T1000 (cell line): ENCODE data around the gene CAP2.
"Not testable (repeated sequence)": the region's sequence is repeated elsewhere in the genome, so short reads cannot be mapped to it uniquely, and the experiment has no call there.

Experiments used
- DNase-seq: peaks from one replicate; lab custom pipeline; 2025; ENCODE audit warnings: mixed read lengths; lab: John Stamatoyannopoulos, UW

Gene CAP2

DNA sequence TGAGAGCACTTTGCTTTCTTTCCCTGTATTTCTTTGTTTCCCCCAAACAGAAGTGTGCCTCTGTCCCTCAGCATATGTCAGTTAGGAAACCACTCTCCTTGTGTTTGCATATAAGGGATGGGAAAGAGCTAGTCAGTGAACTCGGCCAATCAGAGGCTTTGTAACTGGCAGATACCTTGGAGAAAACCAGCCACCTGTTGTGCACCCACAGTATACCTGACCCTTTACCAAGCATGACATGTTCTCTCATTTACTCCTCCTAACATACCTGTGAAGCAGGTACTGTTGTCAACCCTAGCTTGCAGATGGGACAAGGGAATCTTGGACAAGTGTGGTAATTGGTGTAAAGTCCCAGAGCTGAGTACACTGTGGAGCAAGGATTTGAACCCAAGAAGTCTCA is 110.6 kb downstream of the CAP2 start:
- DNase-seq = no peak

GRCh38 chr6:17505062-17505476 is 111.7 kb downstream of the CAP2 start:
- no peak for DNase-seq

DNA sequence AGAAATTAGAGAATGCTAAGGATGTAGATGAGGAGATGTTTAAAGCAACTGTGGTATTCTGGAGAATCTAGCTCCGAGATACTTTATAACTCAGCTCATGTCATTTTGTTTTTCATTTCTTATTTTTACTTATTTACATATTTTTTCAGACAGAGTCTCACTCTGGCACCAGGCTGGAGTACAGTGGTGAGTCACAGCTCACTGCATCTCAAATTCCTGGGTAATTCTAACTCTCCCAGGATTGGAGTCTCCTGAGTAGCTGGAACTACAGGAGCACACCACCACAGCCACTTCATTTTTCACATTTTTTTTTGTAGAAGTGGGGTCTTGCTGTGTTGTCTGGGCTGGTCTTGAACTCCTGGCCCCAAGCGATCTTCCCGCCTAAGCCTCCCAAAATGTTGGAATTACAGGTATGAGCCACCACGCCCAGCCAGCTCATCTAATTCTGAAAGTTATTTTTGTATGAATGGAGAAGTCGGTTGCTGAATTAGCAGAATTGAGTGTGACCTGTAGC is 112.4 kb downstream of the CAP2 start:
- no peak for DNase-seq

DNA sequence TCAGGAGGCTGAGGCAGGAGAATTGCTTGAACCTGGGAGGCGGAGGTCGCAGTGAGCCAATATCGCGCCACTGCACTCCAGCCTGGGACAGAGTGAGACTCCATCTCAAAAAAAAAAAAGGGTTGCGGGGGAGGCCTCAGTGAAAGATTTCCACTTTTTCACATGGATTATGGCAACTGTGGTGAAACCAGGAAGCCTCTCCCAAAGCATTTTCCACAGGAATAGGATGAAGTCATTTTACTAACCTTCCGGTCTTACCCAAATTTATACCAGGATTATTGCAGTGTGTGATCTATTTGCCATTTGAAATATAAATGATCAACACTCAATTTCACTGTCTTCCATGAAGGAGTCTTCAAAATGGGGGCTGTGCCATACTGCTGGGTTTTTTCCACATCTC is 113.1 kb downstream of the CAP2 start:
- no peak for DNase-seq

DNA sequence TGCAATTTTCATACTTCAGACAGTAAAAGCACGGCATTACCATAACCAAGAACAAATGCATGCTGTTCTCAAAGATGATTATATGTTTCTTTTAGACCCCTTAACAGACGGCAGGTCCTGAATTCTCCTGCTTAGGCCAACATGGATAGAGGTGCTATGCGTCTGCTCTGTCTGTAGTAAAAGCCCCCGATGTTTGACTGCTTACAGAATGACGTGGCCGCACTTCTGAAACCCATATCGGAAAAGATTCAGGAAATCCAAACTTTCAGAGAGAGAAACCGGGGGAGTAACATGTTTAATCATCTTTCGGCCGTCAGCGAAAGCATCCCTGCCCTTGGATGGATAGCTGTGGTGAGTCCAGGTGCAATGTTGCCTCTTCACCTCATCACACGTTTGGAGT is 113.6 kb downstream of the CAP2 start:
- no peak for DNase-seq

DNA sequence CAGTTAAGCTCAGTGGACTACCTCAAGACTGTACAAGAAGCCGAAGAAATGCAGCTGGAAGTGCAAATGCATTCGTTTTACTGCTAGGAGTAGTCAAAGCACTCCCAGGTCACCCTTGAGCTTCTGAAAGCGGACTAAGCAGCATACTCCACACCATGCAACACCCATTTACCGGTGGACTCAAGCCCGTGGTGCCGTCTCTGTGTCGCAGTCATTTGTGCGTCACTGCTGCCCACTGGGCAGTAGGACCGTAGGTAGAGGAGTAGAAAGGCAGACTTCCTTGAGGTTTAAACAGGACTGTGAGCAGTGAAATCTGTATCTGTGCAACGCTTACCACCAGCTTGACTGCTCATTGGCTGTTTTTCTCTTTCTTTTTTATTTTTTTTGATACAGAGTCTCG is 117.7 kb downstream of the CAP2 start:
- DNase-seq = no peak

- no peak for DNase-seq
These were observed 118.2 kb downstream of the CAP2 start for GRCh38 chr6:17511580-17511979.

- no peak for DNase-seq
These were observed 125.7 kb downstream of the CAP2 start for GRCh38 chr6:17519120-17519519.

DNA sequence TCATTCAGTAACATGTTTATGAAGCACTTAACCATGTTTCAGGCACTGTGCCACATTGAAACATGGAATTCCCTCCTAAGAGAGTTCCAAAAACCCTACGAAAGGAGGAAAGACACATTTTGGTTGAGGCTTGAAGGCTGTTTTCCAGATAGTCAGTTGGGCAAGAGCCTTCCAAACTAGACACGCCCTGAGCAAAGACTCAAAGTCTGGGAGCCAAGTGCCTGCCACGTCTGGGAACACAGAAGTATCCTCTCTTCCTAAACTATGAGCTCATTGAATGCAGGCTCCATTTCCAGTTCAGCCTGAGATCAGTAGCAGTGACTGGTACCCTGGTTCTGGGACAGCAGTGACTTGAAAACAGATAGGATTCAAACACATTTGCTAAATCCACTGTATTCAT is 132.2 kb downstream of the CAP2 start:
- no peak for DNase-seq

GRCh38 chr6:17527076-17527475 is 133.7 kb downstream of the CAP2 start:
- no peak for DNase-seq

DNA sequence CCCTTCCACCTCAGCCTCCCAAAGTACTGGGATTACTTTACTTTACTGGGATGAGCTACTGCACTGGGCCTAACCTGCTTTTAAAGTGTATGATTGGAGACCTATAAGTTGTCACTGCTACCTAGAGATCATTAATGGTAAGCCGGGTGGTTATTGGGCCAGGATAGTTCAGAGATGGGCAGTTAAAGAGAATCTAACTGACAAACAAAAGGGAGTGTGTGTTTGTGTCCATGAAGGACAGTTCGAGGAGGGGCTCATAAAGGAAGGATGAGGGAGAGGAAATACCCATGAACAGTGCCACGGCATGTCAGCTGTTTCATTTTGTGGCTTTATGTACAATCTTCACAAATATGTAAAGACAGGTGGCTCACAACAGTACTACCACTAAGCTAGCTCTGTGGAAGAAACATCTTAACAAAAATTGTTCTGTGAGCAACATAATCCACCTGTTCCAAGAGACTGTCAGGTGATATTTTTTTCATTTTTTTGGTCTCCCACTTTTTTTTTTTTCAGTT is 137.0 kb downstream of the CAP2 start:
- DNase-seq = no peak

GRCh38 chr6:17536586-17536985 is 143.2 kb downstream of the CAP2 start:
- DNase-seq = no peak

DNA sequence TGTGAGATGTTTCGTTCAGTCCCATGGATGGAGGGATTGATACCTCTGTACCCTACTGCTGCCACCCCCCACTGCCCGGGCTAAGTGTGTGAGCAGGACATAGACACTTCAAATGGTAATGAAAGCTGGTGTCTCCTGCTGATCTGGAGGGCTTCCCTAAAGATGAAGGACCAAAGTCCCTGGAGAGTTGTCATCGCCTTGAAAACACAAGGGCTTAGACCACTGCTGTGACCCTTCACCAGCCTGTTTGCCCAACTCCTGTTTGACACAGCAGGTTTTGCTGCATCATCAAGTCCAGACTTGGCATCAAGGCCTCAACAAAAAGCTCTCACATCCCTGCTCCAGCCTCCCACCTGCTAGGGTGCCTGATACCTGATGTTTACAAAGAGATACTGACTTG is 148.8 kb downstream of the CAP2 start:
- DNase-seq = no peak

- not testable (repeated sequence) for DNase-seq
These were observed 152.3 kb downstream of the CAP2 start for GRCh38 chr6:17545681-17546080.

GRCh38 chr6:17551383-17551958 is 158.1 kb downstream of the CAP2 start:
- no peak for DNase-seq

- no peak for DNase-seq
These were observed 159.5 kb downstream of the CAP2 start for GRCh38 chr6:17552861-17553260.

DNA sequence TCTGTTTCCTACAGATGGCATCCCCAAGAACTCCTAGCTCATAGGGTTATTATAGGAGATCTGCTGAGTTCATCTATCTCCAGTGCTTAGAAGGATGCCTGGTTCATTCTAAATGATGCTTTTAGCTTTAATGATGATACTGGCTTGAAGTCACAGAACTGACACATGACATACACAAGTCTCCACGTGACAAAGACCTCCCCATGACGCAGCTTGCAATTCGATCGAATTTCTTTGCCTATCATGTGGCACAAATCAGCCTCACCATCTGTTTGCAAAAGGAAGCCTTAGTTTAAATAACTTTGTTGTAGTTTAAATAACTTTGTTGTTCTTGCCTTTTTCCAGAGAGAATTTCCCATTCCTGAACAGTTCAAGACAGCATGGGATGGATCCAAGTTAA is 162.6 kb downstream of the CAP2 start:
- DNase-seq = no peak

DNA sequence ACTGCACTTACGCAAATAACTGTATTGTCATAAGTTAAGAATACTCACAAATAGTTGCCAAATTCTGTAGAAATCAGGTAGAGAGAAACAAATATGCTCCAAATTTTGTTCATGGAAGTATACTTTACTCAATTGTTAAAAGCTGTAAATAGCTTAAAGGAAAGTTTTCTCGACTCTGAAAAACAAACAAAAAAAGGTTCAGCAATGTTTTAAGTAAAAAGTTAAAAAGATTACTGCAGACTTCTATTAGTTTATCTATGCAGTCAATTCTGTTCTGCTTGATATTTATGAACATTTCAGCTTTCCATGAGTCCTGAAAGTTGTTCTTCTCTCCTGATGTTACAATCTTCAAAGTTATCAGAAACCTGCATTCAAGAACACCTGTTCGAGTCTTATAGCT is 169.2 kb downstream of the CAP2 start:
- DNase-seq = no peak

DNA sequence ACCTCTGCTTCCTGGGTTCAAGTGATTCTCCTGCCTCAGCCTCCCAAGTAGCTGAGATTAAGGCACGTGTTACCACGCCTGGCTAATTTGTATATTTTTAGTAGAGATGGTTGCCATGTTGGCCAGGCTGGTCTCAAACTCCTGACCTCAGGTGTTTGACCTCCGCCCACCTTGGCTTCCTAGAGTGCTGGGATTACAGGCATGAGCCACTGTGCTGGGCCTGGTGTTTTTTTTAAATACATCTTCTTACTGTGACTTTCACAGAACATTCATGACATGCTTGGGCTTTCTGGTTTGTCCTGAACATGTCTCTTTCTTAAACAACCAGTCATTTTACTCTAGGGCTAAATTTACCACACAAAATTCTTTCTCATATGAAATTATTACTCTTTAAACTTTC is 172.0 kb downstream of the CAP2 start:
- DNase-seq = no peak

GRCh38 chr6:17574866-17575560 is 181.6 kb downstream of the CAP2 start:
- DNase-seq = peak; percentile 15

DNA sequence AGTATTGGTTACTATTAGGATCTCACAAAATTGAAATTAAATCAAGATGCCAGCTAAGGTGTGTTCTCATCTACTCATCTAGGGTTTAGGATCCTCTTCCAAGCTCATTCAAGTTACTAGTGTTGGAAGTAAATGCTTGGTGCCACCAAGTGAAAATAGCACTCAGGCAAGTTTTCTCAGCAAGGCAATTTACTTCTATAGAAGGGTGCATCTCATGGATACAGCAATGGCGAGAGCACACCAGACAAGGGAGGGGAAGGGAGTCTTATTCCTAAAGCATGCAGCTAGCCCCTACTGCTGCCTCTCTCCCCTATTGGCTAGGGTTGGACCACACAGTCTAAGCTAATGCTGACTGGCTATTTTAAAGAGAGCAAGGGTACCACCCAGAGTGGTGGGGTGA is 183.7 kb downstream of the CAP2 start:
- DNase-seq = no peak

GRCh38 chr6:17580518-17581048 is 187.2 kb downstream of the CAP2 start:
- peak; percentile 34 for DNase-seq

DNA sequence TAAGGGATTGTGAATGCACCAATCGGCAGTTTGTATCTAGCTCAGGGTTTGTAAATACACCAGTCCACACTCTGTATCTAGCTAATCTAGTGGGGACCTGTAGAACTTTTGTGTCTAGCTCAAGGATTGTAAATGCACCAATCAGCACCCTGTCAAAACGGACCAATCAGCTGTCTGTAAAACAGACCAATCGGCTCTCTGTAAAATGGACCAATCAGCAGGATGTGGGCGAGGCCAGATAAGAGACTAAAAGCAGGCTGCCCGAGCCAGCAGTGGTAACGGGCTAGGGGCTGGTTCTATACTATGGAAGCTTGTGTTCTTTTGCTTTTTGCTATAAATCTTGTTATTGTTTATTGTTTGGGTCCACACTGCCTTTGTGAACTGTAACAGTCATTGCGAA is 187.9 kb downstream of the CAP2 start:
- peak; percentile 15 for DNase-seq
